HL-60/S4 treated with phorbol 12-myristate 13-acetate at 8.2 ng/mL for 4 days and 3 days (cell line): ENCODE data around the gene CACNG7.

Experiments
- in situ Hi-C: fragments of 300-500 bp; cut with MboI; formaldehyde crosslinking; loops from 2 replicates; pipeline ENCODE4 v1.15.0; 2022; ENCODE audit warnings: low sequenced_read_pairs

Gene CACNG7

DNA sequence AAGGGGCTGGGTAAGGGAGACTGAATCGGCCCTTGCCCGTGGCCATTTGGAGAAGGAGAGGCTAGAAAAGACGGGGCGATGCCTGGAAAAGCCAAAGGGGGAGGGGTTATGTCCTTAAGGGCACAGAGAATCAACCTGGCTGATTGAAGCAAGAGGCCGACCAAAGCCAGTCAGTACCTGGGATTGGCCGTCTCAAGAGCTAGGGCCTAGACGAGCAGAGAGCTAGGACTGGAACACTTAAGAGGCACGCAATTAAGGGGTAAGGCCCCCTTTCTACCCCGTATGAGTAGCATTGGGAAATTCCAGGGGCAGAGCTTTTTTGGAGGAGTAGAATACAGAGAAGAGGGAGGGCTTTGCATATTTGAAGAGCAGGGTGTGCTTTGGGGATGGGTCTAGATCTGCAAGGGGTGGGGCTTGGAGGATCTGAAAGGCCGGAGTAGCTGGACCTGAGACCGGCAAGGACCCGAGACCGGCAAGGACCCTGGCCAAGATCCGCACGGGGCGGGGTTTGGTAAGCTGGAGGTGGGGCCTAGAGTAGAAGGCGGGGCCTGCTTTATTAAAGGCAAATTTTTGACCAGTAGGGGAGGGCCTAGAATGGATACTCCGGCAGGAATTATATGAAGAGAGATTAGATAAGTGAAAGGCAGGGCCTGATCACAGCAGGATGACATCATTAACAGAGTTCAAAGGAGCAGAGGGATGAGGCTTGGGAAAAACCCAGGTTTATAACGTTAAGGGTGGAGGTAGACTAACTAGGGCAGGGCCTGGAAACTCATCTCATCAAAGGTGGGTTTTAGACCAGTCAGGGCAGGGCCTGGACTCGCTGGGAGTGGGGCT lies 71.7 kb downstream of the CACNG7 start:
- in situ Hi-C loops: no loop called here

DNA sequence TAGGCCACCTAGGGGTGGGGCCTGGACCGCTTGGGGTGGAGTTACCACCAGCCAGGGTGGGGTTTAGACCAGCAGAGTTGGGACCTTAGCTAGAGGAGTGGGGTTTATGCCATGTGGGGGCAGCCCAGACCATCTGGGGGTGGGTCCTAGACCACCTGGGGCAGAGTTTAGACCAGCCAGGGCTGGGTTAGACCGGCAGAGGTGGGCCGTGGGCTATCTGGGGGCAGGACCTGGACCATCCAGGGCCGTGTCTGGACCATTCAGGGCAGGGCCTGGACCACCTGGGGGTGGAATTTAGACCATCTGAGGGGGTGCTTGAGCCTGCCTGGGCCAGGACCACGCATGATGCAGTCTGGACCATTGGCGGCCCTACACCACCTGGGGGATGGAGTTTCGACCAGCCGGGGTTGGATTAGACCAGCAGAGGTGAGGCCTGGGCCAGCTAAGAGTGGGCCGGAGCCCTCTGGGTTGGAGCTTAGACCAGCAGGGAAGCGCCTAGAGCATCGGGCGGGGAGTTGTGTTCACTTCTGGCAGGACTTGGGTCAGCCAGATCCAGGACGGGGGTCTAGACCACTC lies 72.4 kb downstream of the CACNG7 start:
- in situ Hi-C loops: no loop called here

DNA sequence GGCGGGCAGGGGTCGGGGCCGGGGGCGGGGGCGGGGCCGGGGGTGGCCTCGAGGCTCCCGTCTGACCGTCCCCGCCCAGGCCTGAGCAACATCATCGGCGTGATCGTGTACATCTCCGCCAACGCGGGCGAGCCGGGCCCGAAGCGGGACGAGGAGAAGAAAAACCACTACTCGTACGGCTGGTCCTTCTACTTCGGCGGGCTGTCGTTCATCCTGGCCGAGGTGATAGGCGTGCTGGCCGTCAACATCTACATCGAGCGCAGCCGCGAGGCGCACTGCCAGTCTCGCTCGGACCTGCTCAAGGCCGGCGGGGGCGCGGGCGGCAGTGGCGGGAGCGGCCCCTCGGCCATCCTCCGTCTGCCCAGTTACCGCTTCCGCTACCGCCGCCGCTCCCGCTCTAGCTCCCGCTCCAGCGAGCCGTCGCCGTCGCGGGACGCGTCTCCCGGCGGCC lies 72.9 kb downstream of the CACNG7 start:
- in situ Hi-C loops: no loop called here

- in situ Hi-C loops: no loop called here
Measured at GRCh38 chr19:53982611-53983010, 73.5 kb downstream of the CACNG7 start.

DNA sequence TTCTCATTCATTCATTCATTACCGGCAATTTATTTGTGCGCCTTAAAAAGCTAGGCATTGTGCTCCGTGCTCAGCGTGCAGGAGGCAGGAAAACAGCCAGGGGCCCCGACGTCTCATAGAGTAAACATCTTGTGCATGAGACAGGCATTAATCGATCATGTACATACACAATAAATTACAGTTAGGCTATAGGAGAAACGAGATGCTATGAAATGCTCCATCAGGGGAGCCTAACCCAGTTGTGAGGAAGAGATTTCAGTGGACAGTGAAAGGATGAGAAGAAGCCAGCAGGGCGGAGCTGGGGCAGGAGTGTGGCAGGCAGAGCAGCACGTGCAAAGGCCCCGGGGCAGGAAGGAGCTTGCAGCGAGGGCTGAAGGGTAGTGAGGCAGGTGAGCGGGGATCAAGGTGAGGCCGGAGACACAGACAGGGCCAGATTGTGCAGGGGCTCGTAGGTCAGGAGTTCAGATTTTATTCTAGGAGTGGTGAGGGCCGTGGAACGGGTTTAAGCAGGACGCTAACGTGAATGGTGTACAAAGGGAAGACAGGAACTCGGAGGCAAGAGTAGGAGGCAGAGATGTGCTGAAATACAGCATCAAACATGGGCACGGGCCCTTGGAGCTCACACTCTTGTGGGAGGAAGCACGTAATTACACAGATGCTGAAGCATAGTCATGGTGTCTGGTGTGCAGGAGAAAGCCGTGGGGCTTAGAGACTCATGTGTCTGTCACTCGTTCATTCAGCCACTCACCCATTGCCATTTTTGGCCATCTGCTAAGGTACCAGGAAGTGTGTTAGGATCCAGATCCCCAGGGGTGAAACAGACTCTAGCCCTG lies 74.6 kb downstream of the CACNG7 start:
- in situ Hi-C loops: no loop called here

GRCh38 chr19:53985863-53986262 lies 76.8 kb downstream of the CACNG7 start:
- in situ Hi-C loops: no loop called here

GRCh38 chr19:53988981-53989380 lies 79.9 kb downstream of the CACNG7 start:
- in situ Hi-C loops: no loop called here

- in situ Hi-C loops: no loop called here
Measured at GRCh38 chr19:53989600-53990533, 80.8 kb downstream of the CACNG7 start.

DNA sequence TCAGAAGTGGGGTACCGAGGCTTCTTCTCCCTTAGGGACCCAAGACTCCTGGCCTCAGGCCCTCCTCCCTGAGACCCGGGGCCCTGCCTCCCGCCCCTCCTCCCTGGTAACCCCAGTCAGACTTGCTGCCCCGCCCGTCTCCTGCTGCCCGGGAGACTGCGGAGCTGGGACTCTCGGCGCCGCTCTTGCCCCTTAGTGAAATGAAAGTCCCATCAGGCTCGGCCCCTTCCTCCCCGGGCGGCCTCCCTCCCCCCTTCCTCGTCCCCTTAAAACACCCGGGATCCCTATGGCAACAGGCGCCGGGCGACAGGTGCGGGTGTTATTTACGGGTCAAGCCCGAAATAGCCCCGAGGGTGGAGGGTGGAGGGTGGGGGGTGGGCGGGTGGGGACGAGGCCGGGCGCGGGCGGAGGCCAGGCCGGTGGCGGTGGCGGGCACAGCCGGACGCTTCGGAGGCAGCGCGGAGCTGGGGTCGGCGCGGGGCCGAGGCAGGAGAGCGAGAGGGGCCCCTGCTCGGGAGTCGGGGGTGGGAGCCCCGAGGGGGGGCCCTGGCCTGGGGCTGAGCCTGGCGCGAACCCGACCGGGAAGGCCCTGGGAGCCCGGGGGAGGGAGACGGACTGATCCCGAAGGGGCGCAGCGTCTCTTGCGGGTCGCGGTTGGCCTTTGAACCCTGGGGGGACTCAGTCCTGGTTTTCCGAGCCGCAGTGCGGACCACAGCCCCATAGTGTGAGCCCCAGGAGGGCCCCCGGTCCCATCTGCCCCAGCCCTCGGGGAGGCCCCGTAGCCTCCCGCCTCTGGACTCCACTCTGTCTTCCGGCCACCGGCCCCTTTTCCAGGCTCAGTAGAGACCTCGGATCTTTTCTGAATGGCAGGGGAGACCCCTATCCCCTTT lies 82.4 kb downstream of the CACNG7 start, which contains the start of gene CACNG6:
TSS of gene CACNG6 (plus strand) at position 414 of the 890 bp plus-strand sequence. CDS start 1,241 bp downstream, outside the sequence.
- in situ Hi-C loops: no loop called here

GRCh38 chr19:53992211-53992610 lies 83.1 kb downstream of the CACNG7 start:
- in situ Hi-C loops: no loop called here

- in situ Hi-C loops: no loop called here
Measured at GRCh38 chr19:53992815-53993214, 83.7 kb downstream of the CACNG7 start.

- in situ Hi-C loops: no loop called here
Measured at GRCh38 chr19:53993448-53993847, 84.4 kb downstream of the CACNG7 start.
